ENCODE results near the gene SMDT1. TPM values are rescaled to one million over a fixed set of nuclear protein-coding genes. Genes with fewer than 3 reads are reported as not detected.

SMDT1 gene
- total RNA-seq, 1 experiment from 2014 or later, result 44.6 TPM

GRCh38 chr22:42041784-42042183, 37.7 kb upstream of the SMDT1 start:
- CTCF ChIA-PET, result interaction anchor here (0.7 kb wide), 1 partner anchor 95 kb away, joined by 3 read pairs; the partner anchor contains the start of gene CENPM
- H3K27ac ChIP-seq (ENCODE audit: low read length), result no peak overlapping the region
- BruUV-seq (replicated peaks), result no TSS peak
- no peaks in the 10 kb centered on the region for H3K36me3 ChIP-seq (ENCODE audit: control insufficient read depth, insufficient read depth, low read length)
- no peaks in the 10 kb centered on the region for H3K27me3 ChIP-seq (ENCODE audit: control insufficient read depth, insufficient read depth, low read length)
- in situ Hi-C loops (cut with HindIII; ENCODE audit: low pct_unique_long_range_greater_than_20kb, low sequenced_read_pairs), result no loop called here
- DNase-seq (ENCODE audit: low read depth, low spot score), result no peak
- POLR2A ChIA-PET, result no interaction called here
- H3K9me3 ChIP-seq (ENCODE audit: control insufficient read depth, insufficient read depth, low read depth, low read length), result 0 out of 2 replicates have a peak, but pooled peaks cover 4% of the 10 kb centered on the region
- no peak overlapping the region for H3K4me3 ChIP-seq (ENCODE audit: low read depth in 2 of 2, low read length in 2 of 2)
- no peaks in the 10 kb centered on the region for H3K4me1 ChIP-seq (ENCODE audit: control insufficient read depth, insufficient read depth, low read length)
- TF ChIP-seq SIN3A (IDR thresholded peaks at IDR 0.05; ENCODE audit: borderline replicate concordance, insufficient read depth, low read depth, low read length), result no peak
- no peak for TF ChIP-seq CTCF (IDR thresholded peaks at IDR 0.05)
- no peak for TF ChIP-seq REST (IDR thresholded peaks at IDR 0.05; ENCODE audit: insufficient read depth in 1 of 2, low read depth in 2 of 2, low read length in 1 of 2)
- no peak for TF ChIP-seq TCF7L2 (IDR thresholded peaks at IDR 0.05; ENCODE audit: low read depth, low read length)
- TF ChIP-seq POLR2AphosphoS5 (IDR thresholded peaks at IDR 0.05; ENCODE audit: low read depth, low read length), result no peak
- no peak for ATAC-seq
- intact Hi-C loops (cut with micrococcal nuclease; ENCODE audit: unreplicated experiment), result no loop called here

GRCh38 chr22:42050641-42051180, 28.8 kb upstream of the SMDT1 start:
- DNase-seq (ENCODE audit: low read depth, low spot score) (no peak), ATAC-seq (no peak)
- ChIA-PET POLR2A (no interaction called here), CTCF (interaction anchor here (0.7 kb wide), 1 partner anchor 18 kb away, joined by 3 read pairs; no protein-coding TSS in a partner anchor)
- intact Hi-C loops (cut with micrococcal nuclease; ENCODE audit: unreplicated experiment) (no loop called here), in situ Hi-C loops (cut with HindIII; ENCODE audit: low pct_unique_long_range_greater_than_20kb, low sequenced_read_pairs) (no loop called here)
- no peaks in the 10 kb centered on the region for H3K36me3 ChIP-seq (ENCODE audit: control insufficient read depth, insufficient read depth, low read length)
- no TSS peak for BruUV-seq (replicated peaks)
- H3K27me3 ChIP-seq (ENCODE audit: control insufficient read depth, insufficient read depth, low read length), result no peaks in the 10 kb centered on the region
- TF ChIP-seq CTCF (IDR thresholded peaks at IDR 0.05) (no peak), SIN3A (IDR thresholded peaks at IDR 0.05; ENCODE audit: borderline replicate concordance, insufficient read depth, low read depth, low read length) (no peak), POLR2AphosphoS5 (IDR thresholded peaks at IDR 0.05; ENCODE audit: low read depth, low read length) (no peak), TCF7L2 (IDR thresholded peaks at IDR 0.05; ENCODE audit: low read depth, low read length) (no peak), REST (IDR thresholded peaks at IDR 0.05; ENCODE audit: insufficient read depth in 1 of 2, low read depth in 2 of 2, low read length in 1 of 2) (no peak)
- no peaks in the 10 kb centered on the region for H3K4me1 ChIP-seq (ENCODE audit: control insufficient read depth, insufficient read depth, low read length)
- H3K4me3 ChIP-seq (ENCODE audit: low read depth in 2 of 2, low read length in 2 of 2), result no peak overlapping the region
- no peak overlapping the region for H3K27ac ChIP-seq (ENCODE audit: low read length)
- no peaks in the 10 kb centered on the region for H3K9me3 ChIP-seq (ENCODE audit: control insufficient read depth, insufficient read depth, low read depth, low read length)
